ENCODE data around the gene NRXN3. TPM values are rescaled to one million over a fixed set of nuclear protein-coding genes. Genes with fewer than 3 reads are reported as not detected.

Gene NRXN3
- polyA plus RNA-seq, 1 donor (not counting 4 experiments of a cell fraction or from before 2014, with no cell fraction given), result 0.89 TPM

- no peak for FAIRE-seq
- dilution Hi-C loops (cut with MboI; ENCODE audit: extremely low pct_ligation_motif_present, low sequenced_read_pairs), result no loop called here
- H3K4me3 ChIP-seq (ENCODE audit: control insufficient read depth in 2 of 3, extremely low read depth in 1 of 3, insufficient read depth in 2 of 3, low read depth in 1 of 3, low read length in 3 of 3), result no peak overlapping the region
- H3K9me3 ChIP-seq (ENCODE audit: control insufficient read depth, low read depth, low read length), result no peaks in the 10 kb centered on the region
- no peaks in the 10 kb centered on the region for H3K79me2 ChIP-seq (ENCODE audit: control insufficient read depth, insufficient read depth, low read length)
- H3K9me1 ChIP-seq (ENCODE audit: control insufficient read depth, extremely low read depth, insufficient read depth, low read length), result no peaks in the 10 kb centered on the region
- H3K9ac ChIP-seq (ENCODE audit: control insufficient read depth, extremely low read depth, insufficient read depth, low read length), result no peak overlapping the region
- H4K20me1 ChIP-seq (ENCODE audit: control insufficient read depth, extremely low read depth, insufficient read depth, low read length), result no peaks in the 10 kb centered on the region
- DNase-seq (ENCODE audit: low read depth, low spot score), result no peak
- no peaks in the 10 kb centered on the region for H3K36me3 ChIP-seq (ENCODE audit: control insufficient read depth in 2 of 2, extremely low read depth in 1 of 2, insufficient read depth in 2 of 2, low read length in 2 of 2)
- no peaks in the 10 kb centered on the region for H3K27me3 ChIP-seq (ENCODE audit: control insufficient read depth, extremely low read depth, insufficient read depth, low read length)
- H2AFZ ChIP-seq (ENCODE audit: control insufficient read depth, low read length), result no peak overlapping the region
- TF ChIP-seq CTCF (optimal IDR thresholded peaks at IDR 0.05 in 1 of 3, IDR thresholded peaks at IDR 0.05 in 1 of 3, conservative IDR thresholded peaks at IDR 0.05 in 1 of 3; ENCODE audit: extremely low read depth in 1 of 3, insufficient read depth in 2 of 3, low read length in 3 of 3) (no peak), EZH2 (IDR thresholded peaks at IDR 0.05; ENCODE audit: low read length) (no peak)
- no peak overlapping the region for H3K27ac ChIP-seq (ENCODE audit: control insufficient read depth, insufficient read depth, low read length)
- H3K4me1 ChIP-seq (ENCODE audit: control insufficient read depth, extremely low read depth, insufficient read depth, low read length), result no peaks in the 10 kb centered on the region
- H3K4me2 ChIP-seq (ENCODE audit: control insufficient read depth, extremely low read depth, insufficient read depth, low read depth, low read length), result no peak overlapping the region
Observed at GRCh38 chr14:79352076-79352630, 1182.0 kb downstream of the NRXN3 start.

GRCh38 chr14:79354336-79354735, 1184.2 kb downstream of the NRXN3 start:
- Histone ChIP-seq H3K9me3 (ENCODE audit: control insufficient read depth, low read depth, low read length) (no peaks in the 10 kb centered on the region), H3K9me1 (ENCODE audit: control insufficient read depth, extremely low read depth, insufficient read depth, low read length) (no peaks in the 10 kb centered on the region), H3K36me3 (ENCODE audit: control insufficient read depth in 2 of 2, extremely low read depth in 1 of 2, insufficient read depth in 2 of 2, low read length in 2 of 2) (no peaks in the 10 kb centered on the region), H4K20me1 (ENCODE audit: control insufficient read depth, extremely low read depth, insufficient read depth, low read length) (no peaks in the 10 kb centered on the region), H3K9ac (ENCODE audit: control insufficient read depth, extremely low read depth, insufficient read depth, low read length) (no peak overlapping the region), H3K27me3 (ENCODE audit: control insufficient read depth, extremely low read depth, insufficient read depth, low read length) (no peaks in the 10 kb centered on the region), H3K4me3 (ENCODE audit: control insufficient read depth in 2 of 3, extremely low read depth in 1 of 3, insufficient read depth in 2 of 3, low read depth in 1 of 3, low read length in 3 of 3) (no peak overlapping the region), H3K27ac (ENCODE audit: control insufficient read depth, insufficient read depth, low read length) (no peak overlapping the region), H3K4me2 (ENCODE audit: control insufficient read depth, extremely low read depth, insufficient read depth, low read depth, low read length) (no peak overlapping the region), H3K4me1 (ENCODE audit: control insufficient read depth, extremely low read depth, insufficient read depth, low read length) (no peaks in the 10 kb centered on the region), H3K79me2 (ENCODE audit: control insufficient read depth, insufficient read depth, low read length) (no peaks in the 10 kb centered on the region), H2AFZ (ENCODE audit: control insufficient read depth, low read length) (no peak overlapping the region)
- FAIRE-seq (no peak), DNase-seq (ENCODE audit: low read depth, low spot score) (no peak)
- dilution Hi-C loops (cut with MboI; ENCODE audit: extremely low pct_ligation_motif_present, low sequenced_read_pairs), result no loop called here
- TF ChIP-seq EZH2 (IDR thresholded peaks at IDR 0.05; ENCODE audit: low read length) (no peak), CTCF (optimal IDR thresholded peaks at IDR 0.05 in 1 of 3, IDR thresholded peaks at IDR 0.05 in 1 of 3, conservative IDR thresholded peaks at IDR 0.05 in 1 of 3; ENCODE audit: extremely low read depth in 1 of 3, insufficient read depth in 2 of 3, low read length in 3 of 3) (no peak)
